Keratinocyte (primary cell): ENCODE measurements around the gene SH3PXD2B. TPM values are rescaled to one million over a fixed set of nuclear protein-coding genes. Genes with fewer than 3 reads are reported as not detected.

Experiments
- DNase-seq: peaks from one replicate; pipeline ENCODE4 v3.0.0-alpha.2; 2011; ENCODE audit warnings: low read depth, missing footprints, low spot score
- FAIRE-seq: peaks from 2 replicates; lab custom pipeline; 2011; peaks lifted over from hg19 to GRCh38; lab: Jason Lieb, UNC
- H2AFZ ChIP-seq: 2 replicates; pipeline ENCODE4 v1.6.0; 2012; ENCODE audit warnings: low read length, control low read depth, inconsistent platforms; ENCODE audit not compliant: control insufficient read depth
- H3K27ac ChIP-seq: 2 replicates; pipeline ENCODE4 v1.5.1; 2011; ENCODE audit warnings: low read length; ENCODE audit not compliant: control insufficient read depth, insufficient read depth
- H3K27me3 ChIP-seq: 3 replicates; pipeline ENCODE4 v1.6.0; 2011; ENCODE audit warnings: low read length; ENCODE audit not compliant: control insufficient read depth, insufficient read depth; ENCODE audit errors: extremely low read depth
- H3K36me3 ChIP-seq, 2 experiments: 2 replicates in 1 of 2; 3 replicates in 1 of 2; pipeline ENCODE4 v1.5.1; 2011; ENCODE audit warnings: low read length in 2 of 2, mild to moderate bottlenecking in 1 of 2; ENCODE audit not compliant: control insufficient read depth in 2 of 2, insufficient read depth in 2 of 2; ENCODE audit errors: extremely low read depth in 1 of 2
- H3K4me1 ChIP-seq: 3 replicates; pipeline ENCODE4 v1.5.1; 2011; ENCODE audit warnings: low read length; ENCODE audit not compliant: control insufficient read depth, insufficient read depth; ENCODE audit errors: extremely low read depth
- H3K4me2 ChIP-seq: 3 replicates; pipeline ENCODE4 v1.6.0; 2011; ENCODE audit warnings: low read depth, low read length; ENCODE audit not compliant: control insufficient read depth, insufficient read depth; ENCODE audit errors: extremely low read depth
- H3K4me3 ChIP-seq, 3 experiments: fragments of 200-600 bp in 1 of 3; sonication (generic) in 1 of 3; 2 replicates in 2 of 3; 3 replicates in 1 of 3; pipeline ENCODE4 v1.5.1; 2011 to 2016; ENCODE audit warnings: low read length in 3 of 3, mild to moderate bottlenecking in 3 of 3, control low read depth in 2 of 3, inconsistent platforms in 1 of 3, low read depth in 1 of 3, mixed read lengths in 1 of 3, mixed run types in 1 of 3, moderate library complexity in 1 of 3; ENCODE audit not compliant: control insufficient read depth in 2 of 3, insufficient read depth in 2 of 3; ENCODE audit errors: extremely low read depth in 1 of 3
- H3K79me2 ChIP-seq: 2 replicates; pipeline ENCODE4 v1.6.0; 2012; ENCODE audit warnings: low read length; ENCODE audit not compliant: control insufficient read depth, insufficient read depth
- H3K9ac ChIP-seq: 3 replicates; pipeline ENCODE4 v1.6.0; 2011; ENCODE audit warnings: low read length; ENCODE audit not compliant: control insufficient read depth, insufficient read depth; ENCODE audit errors: extremely low read depth
- H3K9me1 ChIP-seq: 3 replicates; pipeline ENCODE4 v1.6.0; 2011; ENCODE audit warnings: low read length; ENCODE audit not compliant: control insufficient read depth, insufficient read depth; ENCODE audit errors: extremely low read depth
- H3K9me3 ChIP-seq: 2 replicates; pipeline ENCODE4 v1.5.1; 2012; ENCODE audit warnings: low read depth, low read length; ENCODE audit not compliant: control insufficient read depth
- H4K20me1 ChIP-seq: 3 replicates; pipeline ENCODE4 v1.6.0; 2011; ENCODE audit warnings: low read length; ENCODE audit not compliant: control insufficient read depth, insufficient read depth; ENCODE audit errors: extremely low read depth
- EZH2 ChIP-seq: IDR thresholded peaks from one replicate; pipeline ENCODE4 v1.6.1; 2012; ENCODE audit warnings: inconsistent platforms, mild to moderate bottlenecking, low read length, moderate library complexity
- dilution Hi-C: fragments of 300-500 bp; cut with MboI; formaldehyde crosslinking; loops from one replicate; pipeline ENCODE4 v1.7.0; 2020; ENCODE audit warnings: low sequenced_read_pairs; ENCODE audit not compliant: extremely low pct_ligation_motif_present
- polyA plus RNA-seq, 5 experiments: library from polyadenylated mRNA; depleted of rRNA in 3 of 5; stranded (reverse) in 3 of 5; stranded (forward) in 1 of 5; unstranded in 1 of 5; fragments of >200 nt; gene quantifications; 1 replicate in 1 of 5; 2 replicates in 3 of 5; 3 replicates in 1 of 5; pipeline versions ENCODE4 v1.2.1 to v1.2.3, GENCODE V29; 2011 to 2012; ENCODE audit warnings: missing spikeins in 2 of 5, low read depth in 1 of 5, low replicate concordance in 1 of 5
- TF ChIP-seq, protein P1 (sequence below), 3 experiments: IDR thresholded peaks in 1 of 3; conservative IDR thresholded peaks in 1 of 3; optimal IDR thresholded peaks in 1 of 3; 2 replicates in 2 of 3; 3 replicates in 1 of 3; pipeline versions ENCODE3 to v1.5.1; 2011; ENCODE audit warnings: low read length in 3 of 3, mild to moderate bottlenecking in 3 of 3, moderate library complexity in 2 of 3, control low read depth in 1 of 3, inconsistent platforms in 1 of 3; ENCODE audit not compliant: insufficient read depth in 2 of 3; ENCODE audit errors: extremely low read depth in 1 of 3

SH3PXD2B gene
- polyA plus RNA-seq, 1 donor (not counting 4 experiments of a cell fraction or from before 2014, with no cell fraction given), result 17.3 TPM

DNA sequence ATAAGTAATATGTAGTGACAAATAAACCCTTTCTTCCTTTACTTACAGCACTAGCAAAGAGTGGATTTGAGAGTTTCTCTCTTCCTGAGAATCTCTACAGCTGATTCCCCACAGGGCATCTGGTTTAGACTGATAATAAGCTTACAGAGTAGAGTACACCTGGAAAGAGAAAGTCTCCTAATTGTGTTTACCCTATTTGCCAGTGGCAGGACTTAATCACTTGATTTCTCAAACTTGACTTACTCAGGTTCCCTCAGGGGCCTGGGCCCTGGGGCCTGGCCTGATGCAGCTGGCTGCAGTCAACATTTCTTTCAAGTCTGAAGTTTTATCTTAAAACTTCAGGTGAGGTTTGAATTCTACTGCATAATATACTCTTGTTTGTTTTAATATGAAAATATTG is 132.7 kb downstream of the SH3PXD2B start:
- H3K27me3 ChIP-seq, result no peaks in the 10 kb centered on the region
- TF ChIP-seq EZH2, result no peak
- TF ChIP-seq, protein P1, sequence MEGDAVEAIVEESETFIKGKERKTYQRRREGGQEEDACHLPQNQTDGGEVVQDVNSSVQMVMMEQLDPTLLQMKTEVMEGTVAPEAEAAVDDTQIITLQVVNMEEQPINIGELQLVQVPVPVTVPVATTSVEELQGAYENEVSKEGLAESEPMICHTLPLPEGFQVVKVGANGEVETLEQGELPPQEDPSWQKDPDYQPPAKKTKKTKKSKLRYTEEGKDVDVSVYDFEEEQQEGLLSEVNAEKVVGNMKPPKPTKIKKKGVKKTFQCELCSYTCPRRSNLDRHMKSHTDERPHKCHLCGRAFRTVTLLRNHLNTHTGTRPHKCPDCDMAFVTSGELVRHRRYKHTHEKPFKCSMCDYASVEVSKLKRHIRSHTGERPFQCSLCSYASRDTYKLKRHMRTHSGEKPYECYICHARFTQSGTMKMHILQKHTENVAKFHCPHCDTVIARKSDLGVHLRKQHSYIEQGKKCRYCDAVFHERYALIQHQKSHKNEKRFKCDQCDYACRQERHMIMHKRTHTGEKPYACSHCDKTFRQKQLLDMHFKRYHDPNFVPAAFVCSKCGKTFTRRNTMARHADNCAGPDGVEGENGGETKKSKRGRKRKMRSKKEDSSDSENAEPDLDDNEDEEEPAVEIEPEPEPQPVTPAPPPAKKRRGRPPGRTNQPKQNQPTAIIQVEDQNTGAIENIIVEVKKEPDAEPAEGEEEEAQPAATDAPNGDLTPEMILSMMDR (optimal IDR thresholded peaks at IDR 0.05 in 1 of 3, IDR thresholded peaks at IDR 0.05 in 1 of 3, conservative IDR thresholded peaks at IDR 0.05 in 1 of 3; ENCODE audit: extremely low read depth in 1 of 3, insufficient read depth in 2 of 3, low read length in 3 of 3), result no peak
- peak overlapping the region; percentile 46 for H3K9ac ChIP-seq
- H3K4me1 ChIP-seq, result peaks cover 10% of the 10 kb centered on the region
- FAIRE-seq (no peak), DNase-seq (no peak)
- no peaks in the 10 kb centered on the region for H4K20me1 ChIP-seq
- peak overlapping the region; percentile 52 for H3K27ac ChIP-seq
- dilution Hi-C loops, result no loop called here
- no peaks in the 10 kb centered on the region for H3K9me1 ChIP-seq
- no peaks in the 10 kb centered on the region for H3K36me3 ChIP-seq
- H3K4me3 ChIP-seq, result no peak overlapping the region
- no peaks in the 10 kb centered on the region for H3K9me3 ChIP-seq
- peak overlapping the region; percentile 10 for H2AFZ ChIP-seq
- no peaks in the 10 kb centered on the region for H3K79me2 ChIP-seq
- H3K4me2 ChIP-seq, result peak overlapping the region; percentile 61

DNA sequence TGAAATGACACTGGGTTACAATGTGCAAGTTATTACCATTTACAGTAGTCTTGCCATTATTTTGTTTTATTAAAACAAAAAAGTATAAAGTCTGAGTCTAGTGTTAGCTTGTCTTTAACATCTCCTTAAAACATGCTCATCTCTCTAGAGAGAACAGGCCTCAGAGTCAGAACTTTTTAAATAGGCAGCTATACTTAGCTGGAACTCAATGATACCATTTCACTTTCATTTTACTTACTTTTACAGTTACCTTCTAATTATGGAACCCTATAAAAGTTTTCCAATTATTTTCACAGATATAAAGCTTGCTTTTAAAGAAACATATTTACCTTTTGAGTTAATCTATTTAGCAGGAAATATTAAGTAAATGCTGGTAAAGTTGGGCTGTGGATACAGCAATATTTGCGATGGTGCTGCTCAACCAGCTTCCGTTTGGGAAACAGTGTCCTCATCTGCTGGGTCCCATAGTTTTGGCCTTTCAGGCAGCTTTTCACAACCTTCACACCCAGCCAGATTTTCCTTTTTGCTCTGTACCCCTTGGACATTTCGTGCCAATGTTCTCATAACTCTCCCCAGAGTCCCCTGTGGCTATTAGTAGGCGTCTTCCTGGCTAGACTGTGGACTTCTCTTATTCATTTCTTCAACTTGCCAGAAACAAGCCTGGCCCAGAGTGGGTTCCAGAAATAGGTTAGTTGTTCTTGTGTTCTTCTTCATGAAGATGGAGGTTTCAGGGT is 134.4 kb downstream of the SH3PXD2B start:
- Histone ChIP-seq H4K20me1 (no peaks in the 10 kb centered on the region), H3K36me3 (no peaks in the 10 kb centered on the region), H3K4me1 (peaks cover 23% of the 10 kb centered on the region), H3K79me2 (no peaks in the 10 kb centered on the region), H2AFZ (peak overlapping the region; percentile 4), H3K9me3 (no peaks in the 10 kb centered on the region), H3K27ac (no peak overlapping the region), H3K9ac (no peak overlapping the region), H3K27me3 (no peaks in the 10 kb centered on the region), H3K4me2 (no peak overlapping the region), H3K9me1 (no peaks in the 10 kb centered on the region), H3K4me3 (no peak overlapping the region)
- TF ChIP-seq EZH2, result no peak
- TF ChIP-seq, protein P1 (optimal IDR thresholded peaks at IDR 0.05 in 1 of 3, IDR thresholded peaks at IDR 0.05 in 1 of 3, conservative IDR thresholded peaks at IDR 0.05 in 1 of 3; ENCODE audit: extremely low read depth in 1 of 3, insufficient read depth in 2 of 3, low read length in 3 of 3), result no peak
- DNase-seq, result no peak
- dilution Hi-C loops, result no loop called here
- FAIRE-seq, result no peak
